ENCODE measurements around the gene SIPA1L3. TPM values are rescaled to one million over a fixed set of nuclear protein-coding genes. Genes with fewer than 3 reads are reported as not detected.
"Not testable (repeated sequence)": the region's sequence is repeated elsewhere in the genome, so short reads cannot be mapped to it uniquely, and the experiment has no call there.

Gene SIPA1L3
- polyA plus RNA-seq, 1 donor from 2014 or later, result 2.8 TPM

GRCh38 chr19:37914908-37915307 is 7.9 kb downstream of the SIPA1L3 start:
- Histone ChIP-seq H2AFZ (ENCODE audit: low read depth, low read length) (no peak overlapping the region), H3K4me3 (ENCODE audit: low read length) (no peak overlapping the region), H3K36me3 (ENCODE audit: insufficient read depth, low read length) (no peaks in the 10 kb centered on the region), H3K9ac (ENCODE audit: low read length) (no peak overlapping the region), H3K27me3 (ENCODE audit: insufficient read depth, low read depth, low read length) (no peaks in the 10 kb centered on the region), H3K4me2 (ENCODE audit: low read length) (no peak overlapping the region), H3K79me2 (replicated peaks; ENCODE audit: insufficient read depth, low read length) (no peaks in the 10 kb centered on the region), H4K20me1 (ENCODE audit: insufficient read depth) (no peaks in the 10 kb centered on the region), H3K27ac (ENCODE audit: low read length) (no peak overlapping the region), H3K9me3 (ENCODE audit: low read length) (no peaks in the 10 kb centered on the region), H3K9me2 (ENCODE audit: insufficient read depth, low read length) (no peaks in the 10 kb centered on the region), H3F3A (ENCODE audit: insufficient read depth, low read length, poor library complexity, severe bottlenecking) (no peaks in the 10 kb centered on the region)
- TF ChIP-seq, protein P1, sequence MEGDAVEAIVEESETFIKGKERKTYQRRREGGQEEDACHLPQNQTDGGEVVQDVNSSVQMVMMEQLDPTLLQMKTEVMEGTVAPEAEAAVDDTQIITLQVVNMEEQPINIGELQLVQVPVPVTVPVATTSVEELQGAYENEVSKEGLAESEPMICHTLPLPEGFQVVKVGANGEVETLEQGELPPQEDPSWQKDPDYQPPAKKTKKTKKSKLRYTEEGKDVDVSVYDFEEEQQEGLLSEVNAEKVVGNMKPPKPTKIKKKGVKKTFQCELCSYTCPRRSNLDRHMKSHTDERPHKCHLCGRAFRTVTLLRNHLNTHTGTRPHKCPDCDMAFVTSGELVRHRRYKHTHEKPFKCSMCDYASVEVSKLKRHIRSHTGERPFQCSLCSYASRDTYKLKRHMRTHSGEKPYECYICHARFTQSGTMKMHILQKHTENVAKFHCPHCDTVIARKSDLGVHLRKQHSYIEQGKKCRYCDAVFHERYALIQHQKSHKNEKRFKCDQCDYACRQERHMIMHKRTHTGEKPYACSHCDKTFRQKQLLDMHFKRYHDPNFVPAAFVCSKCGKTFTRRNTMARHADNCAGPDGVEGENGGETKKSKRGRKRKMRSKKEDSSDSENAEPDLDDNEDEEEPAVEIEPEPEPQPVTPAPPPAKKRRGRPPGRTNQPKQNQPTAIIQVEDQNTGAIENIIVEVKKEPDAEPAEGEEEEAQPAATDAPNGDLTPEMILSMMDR (IDR thresholded peaks at IDR 0.05; ENCODE audit: poor library complexity, severe bottlenecking), result no peak
- TF ChIP-seq MXI1 (conservative IDR thresholded peaks at IDR 0.05; ENCODE audit: poor library complexity, severe bottlenecking), result no peak
- TF ChIP-seq RAD21 (conservative IDR thresholded peaks at IDR 0.05), result no peak
- no peak for TF ChIP-seq EP300 (conservative IDR thresholded peaks at IDR 0.05; ENCODE audit: poor library complexity, severe bottlenecking)
- TF ChIP-seq, protein P2, sequence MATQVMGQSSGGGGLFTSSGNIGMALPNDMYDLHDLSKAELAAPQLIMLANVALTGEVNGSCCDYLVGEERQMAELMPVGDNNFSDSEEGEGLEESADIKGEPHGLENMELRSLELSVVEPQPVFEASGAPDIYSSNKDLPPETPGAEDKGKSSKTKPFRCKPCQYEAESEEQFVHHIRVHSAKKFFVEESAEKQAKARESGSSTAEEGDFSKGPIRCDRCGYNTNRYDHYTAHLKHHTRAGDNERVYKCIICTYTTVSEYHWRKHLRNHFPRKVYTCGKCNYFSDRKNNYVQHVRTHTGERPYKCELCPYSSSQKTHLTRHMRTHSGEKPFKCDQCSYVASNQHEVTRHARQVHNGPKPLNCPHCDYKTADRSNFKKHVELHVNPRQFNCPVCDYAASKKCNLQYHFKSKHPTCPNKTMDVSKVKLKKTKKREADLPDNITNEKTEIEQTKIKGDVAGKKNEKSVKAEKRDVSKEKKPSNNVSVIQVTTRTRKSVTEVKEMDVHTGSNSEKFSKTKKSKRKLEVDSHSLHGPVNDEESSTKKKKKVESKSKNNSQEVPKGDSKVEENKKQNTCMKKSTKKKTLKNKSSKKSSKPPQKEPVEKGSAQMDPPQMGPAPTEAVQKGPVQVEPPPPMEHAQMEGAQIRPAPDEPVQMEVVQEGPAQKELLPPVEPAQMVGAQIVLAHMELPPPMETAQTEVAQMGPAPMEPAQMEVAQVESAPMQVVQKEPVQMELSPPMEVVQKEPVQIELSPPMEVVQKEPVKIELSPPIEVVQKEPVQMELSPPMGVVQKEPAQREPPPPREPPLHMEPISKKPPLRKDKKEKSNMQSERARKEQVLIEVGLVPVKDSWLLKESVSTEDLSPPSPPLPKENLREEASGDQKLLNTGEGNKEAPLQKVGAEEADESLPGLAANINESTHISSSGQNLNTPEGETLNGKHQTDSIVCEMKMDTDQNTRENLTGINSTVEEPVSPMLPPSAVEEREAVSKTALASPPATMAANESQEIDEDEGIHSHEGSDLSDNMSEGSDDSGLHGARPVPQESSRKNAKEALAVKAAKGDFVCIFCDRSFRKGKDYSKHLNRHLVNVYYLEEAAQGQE (IDR thresholded peaks at IDR 0.05; ENCODE audit: borderline replicate concordance), result no peak
- TF ChIP-seq POLR2AphosphoS5 (IDR thresholded peaks at IDR 0.05), result no peak
- no peak for TF ChIP-seq TAF1 (IDR thresholded peaks at IDR 0.05; ENCODE audit: low read depth)
- TF ChIP-seq EZH2 (IDR thresholded peaks at IDR 0.05; ENCODE audit: borderline replicate concordance, insufficient read depth, low read length, poor library complexity, severe bottlenecking), result no peak
- no peak for TF ChIP-seq SMC3 (conservative IDR thresholded peaks at IDR 0.05; ENCODE audit: poor library complexity)

DNA sequence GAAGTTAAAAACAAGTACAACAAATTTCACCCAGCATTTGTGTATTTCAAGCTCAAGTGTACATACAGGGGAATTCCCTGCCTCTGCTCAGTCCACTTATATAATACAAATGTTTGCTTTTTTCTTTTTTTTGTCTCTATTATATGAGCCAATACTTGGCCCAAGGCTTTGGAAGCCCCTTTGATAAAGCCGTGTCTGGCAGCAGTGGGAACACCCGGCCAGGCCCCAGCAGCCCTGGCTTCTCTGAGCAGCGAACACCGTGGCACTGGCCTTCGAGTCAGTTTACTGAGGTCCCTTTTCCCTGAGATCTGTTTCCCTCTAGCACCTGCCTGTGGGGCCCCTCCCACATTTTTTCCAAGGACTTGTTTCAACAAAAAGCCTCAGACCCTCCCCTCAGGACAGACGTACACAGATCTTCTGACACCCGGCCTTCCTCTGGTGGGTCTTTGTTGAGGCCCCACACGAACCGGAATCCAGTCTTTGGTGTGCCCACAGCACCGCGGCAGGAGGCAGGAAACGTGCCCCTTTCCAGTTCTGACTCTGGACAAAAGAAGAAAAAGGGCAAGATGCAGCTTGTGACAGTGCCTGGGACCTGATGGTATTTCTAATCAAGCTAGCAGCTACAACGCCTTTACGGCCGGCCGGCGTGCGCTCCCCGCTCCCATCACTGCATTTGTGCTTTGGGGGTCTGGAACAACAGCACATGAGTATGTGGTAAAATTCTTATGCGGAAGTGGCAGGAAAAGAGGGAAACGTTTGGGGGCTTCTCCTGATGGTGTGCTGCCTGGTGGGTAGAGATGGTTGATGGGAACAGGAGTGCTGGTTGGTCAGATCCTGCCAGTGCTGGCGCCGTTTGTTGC is 13.8 kb downstream of the SIPA1L3 start:
- no peaks in the 10 kb centered on the region for H3K36me3 ChIP-seq (ENCODE audit: insufficient read depth, low read length)
- H3K9me2 ChIP-seq (ENCODE audit: insufficient read depth, low read length), result no peaks in the 10 kb centered on the region
- no peaks in the 10 kb centered on the region for H3K9me3 ChIP-seq (ENCODE audit: low read length)
- no peak overlapping the region for H3K9ac ChIP-seq (ENCODE audit: low read length)
- H3K27ac ChIP-seq (ENCODE audit: low read length), result no peak overlapping the region
- H3K4me3 ChIP-seq (ENCODE audit: low read length), result no peak overlapping the region
- no peak overlapping the region for H3K4me2 ChIP-seq (ENCODE audit: low read length)
- no peaks in the 10 kb centered on the region for H3K27me3 ChIP-seq (ENCODE audit: insufficient read depth, low read depth, low read length)
- H3F3A ChIP-seq (ENCODE audit: insufficient read depth, low read length, poor library complexity, severe bottlenecking), result no peaks in the 10 kb centered on the region
- no peaks in the 10 kb centered on the region for H3K79me2 ChIP-seq (replicated peaks; ENCODE audit: insufficient read depth, low read length)
- H4K20me1 ChIP-seq (ENCODE audit: insufficient read depth), result no peaks in the 10 kb centered on the region
- no peak overlapping the region for H2AFZ ChIP-seq (ENCODE audit: low read depth, low read length)
- TF ChIP-seq, protein P2 (IDR thresholded peaks at IDR 0.05; ENCODE audit: borderline replicate concordance), result no peak
- no peak for TF ChIP-seq EZH2 (IDR thresholded peaks at IDR 0.05; ENCODE audit: borderline replicate concordance, insufficient read depth, low read length, poor library complexity, severe bottlenecking)
- no peak for TF ChIP-seq TAF1 (IDR thresholded peaks at IDR 0.05; ENCODE audit: low read depth)
- no peak for TF ChIP-seq SMC3 (conservative IDR thresholded peaks at IDR 0.05; ENCODE audit: poor library complexity)
- no peak for TF ChIP-seq RAD21 (conservative IDR thresholded peaks at IDR 0.05)
- TF ChIP-seq MXI1 (conservative IDR thresholded peaks at IDR 0.05; ENCODE audit: poor library complexity, severe bottlenecking), result no peak
- TF ChIP-seq, protein P1 (IDR thresholded peaks at IDR 0.05; ENCODE audit: poor library complexity, severe bottlenecking), result no peak
- no peak for TF ChIP-seq POLR2AphosphoS5 (IDR thresholded peaks at IDR 0.05)
- no peak for TF ChIP-seq EP300 (conservative IDR thresholded peaks at IDR 0.05; ENCODE audit: poor library complexity, severe bottlenecking)

DNA sequence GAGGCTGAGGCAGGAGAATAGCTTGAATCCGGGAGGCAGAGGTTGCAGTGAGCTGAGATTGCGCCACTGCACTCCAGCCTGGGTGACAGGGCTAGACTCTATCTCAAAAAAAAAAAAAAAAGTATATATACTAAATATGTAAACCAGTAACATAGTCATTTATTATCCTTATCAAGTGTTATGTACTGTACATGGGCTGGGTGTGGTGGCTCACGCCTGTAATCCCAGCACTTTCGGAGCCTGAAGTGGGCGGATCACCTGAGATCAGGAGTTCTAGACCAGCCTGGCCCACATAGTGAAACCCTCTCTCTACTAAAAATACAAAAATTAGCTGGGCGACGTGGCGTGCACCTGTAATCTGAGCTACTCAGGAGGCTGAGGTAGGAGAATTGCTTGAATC is 17.6 kb downstream of the SIPA1L3 start:
- not testable (repeated sequence) for H3K9me2 ChIP-seq (ENCODE audit: insufficient read depth, low read length); H3K4me2 ChIP-seq (ENCODE audit: low read length); H3K9me3 ChIP-seq (ENCODE audit: low read length); H3F3A ChIP-seq (ENCODE audit: insufficient read depth, low read length, poor library complexity, severe bottlenecking); H3K9ac ChIP-seq (ENCODE audit: low read length); H3K27ac ChIP-seq (ENCODE audit: low read length); H3K36me3 ChIP-seq (ENCODE audit: insufficient read depth, low read length); H4K20me1 ChIP-seq (ENCODE audit: insufficient read depth); H2AFZ ChIP-seq (ENCODE audit: low read depth, low read length); H3K27me3 ChIP-seq (ENCODE audit: insufficient read depth, low read depth, low read length); H3K4me3 ChIP-seq (ENCODE audit: low read length); H3K79me2 ChIP-seq (replicated peaks; ENCODE audit: insufficient read depth, low read length)

Data from neural cell (in vitro differentiated cells).